ENCODE data around the gene BAIAP2L1.
A peak's percentile ranks its signal among the peaks of the same experiment; 100 is the strongest.

The BAIAP2L1 gene

GRCh38 chr7:98358706-98359105 is 42.2 kb downstream of the BAIAP2L1 start:
- DNase-seq = no peak

DNA sequence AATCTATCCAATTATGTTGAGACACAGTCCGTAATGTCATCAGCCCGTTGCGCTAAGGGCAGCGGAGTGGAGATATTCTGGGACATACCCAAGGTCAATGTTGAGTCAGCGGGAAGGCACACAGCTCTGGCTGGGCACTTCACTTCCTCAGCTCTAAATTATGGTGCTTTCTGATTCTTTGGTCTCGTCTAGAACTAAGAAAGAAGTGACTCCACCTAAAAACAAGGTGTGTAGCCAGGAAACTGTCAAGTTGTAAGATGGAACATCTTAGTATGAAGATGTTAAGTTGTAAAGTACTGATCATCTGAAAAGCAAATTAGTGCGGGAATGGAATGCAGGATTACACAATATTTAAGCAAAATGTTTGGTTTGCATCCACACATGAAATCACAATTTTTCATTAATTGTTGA is 43.1 kb downstream of the BAIAP2L1 start:
- no peak for DNase-seq

GRCh38 chr7:98355250-98355538 is 45.7 kb downstream of the BAIAP2L1 start:
- no peak for DNase-seq

GRCh38 chr7:98354511-98355249 is 46.2 kb downstream of the BAIAP2L1 start:
- DNase-seq = no peak

- DNase-seq = no peak
Observed at GRCh38 chr7:98354052-98354451, 46.8 kb downstream of the BAIAP2L1 start.

- no peak for DNase-seq
Observed at GRCh38 chr7:98352621-98353020, 48.3 kb downstream of the BAIAP2L1 start.

DNA sequence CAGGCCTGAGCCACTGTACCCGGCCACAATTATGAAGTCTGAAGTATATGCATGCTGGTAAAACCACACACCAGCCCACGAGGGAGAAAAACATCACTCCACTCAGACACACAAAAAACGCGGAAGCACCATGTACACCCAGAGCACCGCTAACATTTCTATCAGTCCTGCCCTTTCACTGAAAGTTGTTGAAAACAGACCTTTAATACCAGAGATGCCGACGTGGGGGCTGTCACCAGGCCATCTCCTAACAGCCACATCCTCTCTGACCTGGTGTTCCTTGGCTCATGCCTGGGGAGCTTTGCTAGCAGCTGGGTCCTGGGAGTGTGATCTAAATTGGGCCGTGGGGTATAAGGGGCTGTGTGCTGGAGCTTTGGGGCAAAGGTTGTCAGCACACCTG is 49.8 kb downstream of the BAIAP2L1 start:
- DNase-seq = no peak

DNA sequence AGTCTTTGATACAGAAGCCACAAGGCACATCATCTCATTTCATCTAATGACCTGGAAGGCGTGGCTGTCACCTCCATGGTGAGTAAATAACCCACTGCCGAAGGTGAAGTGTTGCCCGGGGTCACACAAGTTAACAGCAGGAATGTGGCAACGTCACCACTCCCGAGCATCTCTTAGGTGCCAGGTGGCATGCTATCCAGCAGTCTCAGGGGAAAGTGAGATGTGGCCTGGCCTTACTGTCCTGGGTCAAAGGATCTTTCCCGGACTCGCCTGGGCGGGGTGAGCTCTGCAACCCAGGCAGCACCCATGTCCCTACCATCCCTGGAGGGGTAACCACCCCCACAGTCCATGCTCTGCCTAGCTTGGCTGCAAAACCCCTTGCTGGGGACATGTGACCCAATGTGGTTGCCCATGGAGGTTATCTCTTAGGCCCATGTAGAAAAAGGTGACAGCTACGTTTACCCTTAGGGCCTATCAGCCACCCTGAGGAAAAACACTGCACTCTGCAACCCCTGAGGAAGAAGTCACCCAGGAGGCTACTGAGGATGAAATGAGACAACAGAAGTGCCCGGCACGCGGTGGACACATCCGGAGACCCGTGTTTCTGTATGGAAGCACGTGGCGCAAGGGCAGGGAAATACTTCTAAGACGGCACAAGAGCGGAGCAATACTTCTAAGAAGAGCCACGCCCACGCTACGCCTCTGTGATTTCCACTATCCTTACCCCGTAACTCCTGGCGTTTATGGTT is 52.0 kb downstream of the BAIAP2L1 start:
- DNase-seq = no peak

DNA sequence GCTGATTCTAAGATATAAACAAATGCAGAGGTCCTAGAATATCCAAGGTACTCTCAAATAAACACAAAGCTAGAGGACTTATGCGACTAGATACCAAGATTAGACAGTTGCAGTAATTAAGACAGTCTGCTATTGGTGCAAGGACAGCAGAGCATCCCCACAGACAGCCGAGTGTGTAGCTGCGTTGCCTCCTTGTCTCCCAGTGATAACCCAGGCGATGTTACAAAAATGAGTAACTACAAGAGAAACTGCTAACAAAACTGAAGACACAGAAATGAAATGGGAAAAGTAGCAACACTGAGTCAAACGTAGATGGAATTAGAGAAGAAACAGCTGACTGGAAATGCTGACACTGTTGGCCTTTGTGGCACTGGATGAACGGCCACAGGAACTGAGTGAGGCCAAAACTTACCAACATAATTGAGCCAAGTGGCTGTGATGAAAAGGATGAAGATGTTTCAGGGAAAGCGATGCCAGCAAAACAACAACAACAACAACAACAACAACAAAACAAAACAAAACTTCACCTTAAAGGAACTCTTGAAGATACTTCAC is 54.3 kb downstream of the BAIAP2L1 start:
- DNase-seq = no peak

- no peak for DNase-seq
Observed at GRCh38 chr7:98341106-98341505, 59.8 kb downstream of the BAIAP2L1 start.

GRCh38 chr7:98339043-98339442 is 61.8 kb downstream of the BAIAP2L1 start:
- DNase-seq = no peak

DNA sequence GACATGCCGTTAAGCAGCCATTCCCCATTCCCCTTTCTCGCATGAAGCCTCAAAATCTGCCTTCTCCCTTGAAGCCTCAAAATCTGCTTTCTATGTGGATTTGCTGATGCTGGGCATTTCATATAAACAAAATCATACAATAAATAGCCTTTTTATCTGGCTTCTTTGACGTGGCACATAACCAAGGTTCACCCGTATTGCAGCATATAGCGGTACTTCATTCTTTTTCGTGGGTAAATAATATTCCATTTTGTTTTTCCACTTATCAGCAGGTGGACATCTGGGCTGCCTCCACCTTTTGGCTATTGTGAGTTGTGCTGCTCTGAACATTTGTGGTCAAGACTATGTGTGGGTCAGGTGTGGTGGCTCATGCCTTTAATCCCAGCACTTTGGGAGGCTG is 62.4 kb downstream of the BAIAP2L1 start:
- no peak for DNase-seq

- no peak for DNase-seq
Observed at GRCh38 chr7:98335411-98335977, 65.4 kb downstream of the BAIAP2L1 start.

GRCh38 chr7:98334081-98334480 is 66.8 kb downstream of the BAIAP2L1 start:
- no peak for DNase-seq

DNA sequence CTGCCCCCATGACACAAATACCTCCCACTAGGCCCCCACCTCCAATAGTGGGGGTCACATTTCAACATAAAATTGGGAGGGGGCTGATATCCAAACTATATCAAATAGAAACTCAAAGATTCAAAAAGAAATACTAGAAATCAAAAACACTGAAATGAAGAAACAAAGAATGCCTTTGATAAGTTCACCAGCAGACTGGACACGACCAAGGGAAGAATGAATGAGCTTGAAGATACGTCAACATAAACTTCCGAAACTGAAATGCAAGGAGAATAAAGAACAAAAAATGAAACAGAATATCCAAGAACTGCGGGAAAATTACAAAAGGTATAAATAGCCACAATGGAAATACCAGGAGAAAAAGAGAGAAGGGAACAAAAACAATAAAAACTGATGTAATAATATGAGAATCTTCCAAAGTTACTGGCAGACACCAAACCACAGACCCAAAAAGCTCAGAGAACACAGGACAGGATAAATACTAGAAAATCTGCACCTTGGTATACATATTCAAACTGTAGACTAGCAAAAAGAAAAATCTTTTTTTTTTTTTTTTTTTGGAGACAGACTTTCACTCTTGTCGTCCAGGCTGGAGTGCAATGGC is 69.9 kb downstream of the BAIAP2L1 start:
- DNase-seq = no peak

- DNase-seq = no peak
Observed at GRCh38 chr7:98329791-98330373, 71.0 kb downstream of the BAIAP2L1 start.

- no peak for DNase-seq
Observed at GRCh38 chr7:98329100-98329790, 71.6 kb downstream of the BAIAP2L1 start.

GRCh38 chr7:98324782-98325181 is 76.1 kb downstream of the BAIAP2L1 start:
- peak in 1 of 56 donors; percentile 8 for DNase-seq

DNA sequence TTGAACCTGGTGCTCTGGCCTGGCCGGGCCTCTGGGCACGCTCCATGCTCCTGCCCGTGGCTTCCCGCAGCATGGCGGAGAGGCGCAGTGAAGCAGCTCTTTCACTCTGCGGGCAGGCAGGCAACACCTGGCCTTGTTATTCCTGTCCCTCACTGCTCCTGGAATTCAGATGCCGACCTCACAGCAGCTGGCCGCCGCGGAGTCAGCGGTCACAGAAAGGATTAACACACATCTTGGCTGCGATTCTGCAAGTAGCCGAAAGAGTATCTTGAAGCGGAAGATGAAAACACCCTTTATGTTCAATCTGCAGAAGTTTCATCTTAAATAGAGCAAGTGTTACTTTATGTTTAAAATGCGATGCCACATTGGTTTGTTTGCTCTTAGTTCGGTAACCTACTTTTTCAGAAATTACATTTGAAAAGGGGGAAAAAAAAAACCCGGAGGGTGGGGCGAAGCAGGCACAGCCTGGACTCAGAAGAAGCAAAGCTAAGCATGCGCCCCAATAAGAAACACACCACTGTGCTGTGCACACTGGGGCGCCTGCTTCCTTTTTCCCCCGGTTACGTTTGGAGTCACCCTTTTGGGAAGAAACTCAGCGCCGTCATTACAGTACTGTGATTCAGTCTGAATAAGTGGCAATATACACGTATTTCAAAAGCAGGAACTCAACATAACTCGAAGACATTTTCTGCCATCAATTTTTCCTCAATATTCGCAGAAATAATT is 77.1 kb downstream of the BAIAP2L1 start:
- DNase-seq = peak in 4 of 56 donors; percentile 3 to 22 (median 6)

All from amygdala (tissue), 56 donors.